K562 (cell line): ENCODE data around the gene RAPSN.

Experiments
- CREBBP ChIP-seq: IDR thresholded peaks from one replicate; pipeline ENCODE4 v1.6.1; 2012; ENCODE audit warnings: low read depth, mild to moderate bottlenecking, control low read depth, inconsistent platforms, low read length
- EZH2 ChIP-seq: IDR thresholded peaks from 2 replicates; pipeline ENCODE4 v1.6.1; 2012; ENCODE audit warnings: low read depth, mild to moderate bottlenecking, inconsistent platforms, low read length, borderline replicate concordance
- MBD2 ChIP-seq: sonication (generic); IDR thresholded peaks from 2 replicates; pipeline ENCODE4 v1.6.1; 2016; ENCODE audit warnings: low read depth, borderline replicate concordance
- POLR2AphosphoS5 ChIP-seq: IDR thresholded peaks from 2 replicates; pipeline ENCODE4 v1.6.1; 2011; ENCODE audit warnings: mild to moderate bottlenecking, low read depth, low read length, moderate library complexity; ENCODE audit not compliant: control insufficient read depth, insufficient read depth
- SIN3A ChIP-seq, 2 experiments: fragments of 150-350 bp in 1 of 2; IDR thresholded peaks; 2 replicates each; pipeline ENCODE4 v1.6.1; 2011 to 2016; ENCODE audit warnings: borderline replicate concordance in 2 of 2, low read depth in 2 of 2, low read length in 2 of 2, mild to moderate bottlenecking in 2 of 2, moderate library complexity in 2 of 2; ENCODE audit not compliant: control insufficient read depth in 1 of 2
- SMARCC2 ChIP-seq: fragments of 450-650 bp; IDR thresholded peaks from 2 replicates; pipeline ENCODE4 v1.6.1; 2017; ENCODE audit warnings: antibody characterized with exemption, moderate library complexity, mild to moderate bottlenecking, low read depth
- SP1 ChIP-seq: sonication (generic); formaldehyde crosslinking; IDR thresholded peaks from 2 replicates; pipeline ENCODE4 v1.8.1; 2022; ENCODE audit warnings: mild to moderate bottlenecking, missing genetic modification reagents
- TBP ChIP-seq: optimal IDR thresholded peaks from 2 replicates; pipeline ENCODE3; 2011; ENCODE audit warnings: low read depth, low read length, improper control_type of control experiment
- TF ChIP-seq, protein P1 (sequence below), 3 experiments: IDR thresholded peaks in 2 of 3; conservative IDR thresholded peaks in 1 of 3; 2 replicates each; pipeline ENCODE4 v1.5.1; 2011 to 2012; ENCODE audit warnings: low read length in 3 of 3, mild to moderate bottlenecking in 3 of 3, control low read depth in 2 of 3, improper control_type of control experiment in 1 of 3, inconsistent platforms in 1 of 3, low read depth in 1 of 3, mixed read lengths in 1 of 3, moderate library complexity in 1 of 3; ENCODE audit not compliant: insufficient read depth in 2 of 3

- no peak for TF ChIP-seq MBD2
- no peak for TF ChIP-seq CREBBP
- TF ChIP-seq TBP: no peak
- TF ChIP-seq SIN3A (IDR thresholded peaks at IDR 0.05; ENCODE audit: borderline replicate concordance in 2 of 2, control insufficient read depth in 1 of 2, low read depth in 2 of 2, low read length in 2 of 2): no peak
- no peak for TF ChIP-seq POLR2AphosphoS5
- TF ChIP-seq, protein P1, sequence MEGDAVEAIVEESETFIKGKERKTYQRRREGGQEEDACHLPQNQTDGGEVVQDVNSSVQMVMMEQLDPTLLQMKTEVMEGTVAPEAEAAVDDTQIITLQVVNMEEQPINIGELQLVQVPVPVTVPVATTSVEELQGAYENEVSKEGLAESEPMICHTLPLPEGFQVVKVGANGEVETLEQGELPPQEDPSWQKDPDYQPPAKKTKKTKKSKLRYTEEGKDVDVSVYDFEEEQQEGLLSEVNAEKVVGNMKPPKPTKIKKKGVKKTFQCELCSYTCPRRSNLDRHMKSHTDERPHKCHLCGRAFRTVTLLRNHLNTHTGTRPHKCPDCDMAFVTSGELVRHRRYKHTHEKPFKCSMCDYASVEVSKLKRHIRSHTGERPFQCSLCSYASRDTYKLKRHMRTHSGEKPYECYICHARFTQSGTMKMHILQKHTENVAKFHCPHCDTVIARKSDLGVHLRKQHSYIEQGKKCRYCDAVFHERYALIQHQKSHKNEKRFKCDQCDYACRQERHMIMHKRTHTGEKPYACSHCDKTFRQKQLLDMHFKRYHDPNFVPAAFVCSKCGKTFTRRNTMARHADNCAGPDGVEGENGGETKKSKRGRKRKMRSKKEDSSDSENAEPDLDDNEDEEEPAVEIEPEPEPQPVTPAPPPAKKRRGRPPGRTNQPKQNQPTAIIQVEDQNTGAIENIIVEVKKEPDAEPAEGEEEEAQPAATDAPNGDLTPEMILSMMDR (IDR thresholded peaks at IDR 0.05 in 2 of 3, conservative IDR thresholded peaks at IDR 0.05 in 1 of 3; ENCODE audit: insufficient read depth in 2 of 3, low read depth in 1 of 3, low read length in 3 of 3): no peak
- no peak for TF ChIP-seq SMARCC2
- TF ChIP-seq EZH2: no peak
- no peak for TF ChIP-seq SP1 (CRISPR knock-in tag)
Observed at GRCh38 chr11:47430524-47430923, 18.4 kb downstream of the RAPSN start.
